IMR-90 (cell line): ENCODE data around the gene CRTC1. TPM values are rescaled to one million over a fixed set of nuclear protein-coding genes. Genes with fewer than 3 reads are reported as not detected.

Source experiments
- ATAC-seq: fragments of 200-7000 bp; cut with Tn5 transposase; 2 replicates; pipeline ENCODE4 v1.9.1; 2020; ENCODE audit warnings: low read depth, mild to moderate bottlenecking, moderate library complexity
- BruUV-seq: library from RNA; stranded (reverse); fragments of 400-500 nt; replicated peaks from 2 replicates; lab custom pipeline; 2021; lab: Mats Ljungman, UMichigan
- CTCF ChIA-PET: fragments of 300-600 bp; formaldehyde crosslinking; extraction: SDS; loops from one replicate; lab custom pipeline; 2021; ENCODE audit warnings: antibody characterized with exemption; lab: Yijun Ruan, JAX
- POLR2A ChIA-PET: fragments of 300-600 bp; sonication (Branson Sonifier 250); formaldehyde crosslinking; loops from one replicate; lab custom pipeline; 2022; ENCODE audit warnings: antibody characterized with exemption; ENCODE audit not compliant: unreplicated experiment; lab: Charles Lee
- DNase-seq: peaks from one replicate; pipeline ENCODE4 v3.0.0; 2013
- H2AFZ ChIP-seq: replicated peaks from 2 replicates; pipeline ENCODE3; 2013; ENCODE audit warnings: low read length, mild to moderate bottlenecking; ENCODE audit not compliant: poor library complexity
- H2AK5ac ChIP-seq: 2 replicates; pipeline ENCODE4 v1.6.1; 2013; ENCODE audit warnings: low read depth, low read length, inconsistent platforms
- H2AK9ac ChIP-seq: replicated peaks from 2 replicates; pipeline ENCODE3; 2013; ENCODE audit warnings: mild to moderate bottlenecking, low read depth, low read length, moderate library complexity; ENCODE audit not compliant: poor library complexity
- H2BK120ac ChIP-seq: 2 replicates; pipeline ENCODE4 v1.6.1; 2013; ENCODE audit warnings: low read depth, low read length, inconsistent platforms
- H2BK15ac ChIP-seq: 3 replicates; pipeline ENCODE4 v1.6.1; 2013; ENCODE audit warnings: low read depth, low read length, inconsistent platforms
- H2BK20ac ChIP-seq: 2 replicates; pipeline ENCODE4 v1.6.1; 2013; ENCODE audit warnings: low read depth, mild to moderate bottlenecking, inconsistent platforms, low read length, moderate library complexity
- H2BK5ac ChIP-seq: 2 replicates; pipeline ENCODE4 v1.6.1; 2013; ENCODE audit warnings: mild to moderate bottlenecking, low read depth, low read length, inconsistent platforms; ENCODE audit not compliant: poor library complexity, severe bottlenecking
- H3K14ac ChIP-seq: replicated peaks from 2 replicates; pipeline ENCODE4 v1.6.1; 2013; ENCODE audit warnings: low read depth, low read length, inconsistent platforms
- H3K18ac ChIP-seq: 2 replicates; pipeline ENCODE4 v1.6.1; 2013; ENCODE audit warnings: low read depth, low read length, control low read depth
- H3K23ac ChIP-seq: 2 replicates; pipeline ENCODE4 v1.6.1; 2013; ENCODE audit warnings: low read depth, low read length, inconsistent platforms
- H3K27ac ChIP-seq: 2 replicates; pipeline ENCODE4 v1.5.1; 2013; ENCODE audit warnings: mild to moderate bottlenecking, control low read depth, low read length; ENCODE audit not compliant: insufficient read depth
- H3K27me3 ChIP-seq: 2 replicates; pipeline ENCODE4 v1.6.1; 2013; ENCODE audit warnings: low read length; ENCODE audit not compliant: control insufficient read depth, insufficient read depth
- H3K36me3 ChIP-seq: 2 replicates; pipeline ENCODE4 v1.6.1; 2013; ENCODE audit warnings: low read length, mixed read lengths; ENCODE audit not compliant: control insufficient read depth, insufficient read depth
- H3K4ac ChIP-seq: 2 replicates; pipeline ENCODE4 v1.6.1; 2013; ENCODE audit warnings: low read depth, low read length, inconsistent platforms
- H3K4me1 ChIP-seq: 2 replicates; pipeline ENCODE4 v1.6.1; 2013; ENCODE audit warnings: low read length, mixed read lengths; ENCODE audit not compliant: control insufficient read depth, insufficient read depth
- H3K4me2 ChIP-seq: 2 replicates; pipeline ENCODE4 v1.6.1; 2013; ENCODE audit warnings: low read depth, mild to moderate bottlenecking, control low read depth, low read length, moderate library complexity
- H3K4me3 ChIP-seq: 2 replicates; pipeline ENCODE4 v1.5.1; 2013; ENCODE audit warnings: low read depth, mild to moderate bottlenecking, control low read depth, low read length, moderate library complexity; ENCODE audit not compliant: insufficient read depth
- H3K56ac ChIP-seq: 2 replicates; pipeline ENCODE4 v1.6.1; 2013; ENCODE audit warnings: low read length, inconsistent platforms; ENCODE audit not compliant: insufficient read depth; ENCODE audit errors: extremely low read depth
- H3K79me1 ChIP-seq, 2 experiments: 2 replicates each; pipeline ENCODE4 v1.6.1; 2013; ENCODE audit warnings: low read length in 2 of 2, inconsistent platforms in 1 of 2, low read depth in 1 of 2
- H3K9ac ChIP-seq: 2 replicates; pipeline ENCODE4 v1.6.1; 2013; ENCODE audit warnings: low read depth, low read length, control low read depth
- H3K9me1 ChIP-seq: 2 replicates; pipeline ENCODE4 v1.6.1; 2013; ENCODE audit warnings: low read length, inconsistent platforms; ENCODE audit not compliant: insufficient read depth
- H3K9me3 ChIP-seq: 2 replicates; pipeline ENCODE4 v1.6.1; 2013; ENCODE audit warnings: low read length; ENCODE audit not compliant: control insufficient read depth, insufficient read depth
- H4K20me1 ChIP-seq: 2 replicates; pipeline ENCODE4 v1.6.1; 2013; ENCODE audit warnings: low read length, inconsistent platforms; ENCODE audit not compliant: insufficient read depth
- H4K5ac ChIP-seq: 2 replicates; pipeline ENCODE4 v1.6.1; 2013; ENCODE audit warnings: mild to moderate bottlenecking, low read depth, low read length, control low read depth
- H4K8ac ChIP-seq, 2 experiments: 2 replicates each; pipeline ENCODE4 v1.6.1; 2013; ENCODE audit warnings: low read depth in 2 of 2, low read length in 2 of 2, control low read depth in 1 of 2, inconsistent platforms in 1 of 2
- H4K91ac ChIP-seq: 2 replicates; pipeline ENCODE4 v1.6.1; 2013; ENCODE audit warnings: low read depth, low read length, inconsistent platforms; ENCODE audit not compliant: insufficient read depth
- BHLHE40 ChIP-seq: fragments of 150-350 bp; IDR thresholded peaks from 2 replicates; pipeline ENCODE4 v1.6.1; 2016; ENCODE audit warnings: mild to moderate bottlenecking, low read depth, low read length
- CEBPB ChIP-seq: IDR thresholded peaks from 2 replicates; pipeline ENCODE4 v1.6.1; 2012; ENCODE audit warnings: low read depth, low read length, improper control_type of control experiment
- CHD1 ChIP-seq: IDR thresholded peaks from 2 replicates; pipeline ENCODE4 v1.6.1; 2012; ENCODE audit warnings: low read depth, low read length, improper control_type of control experiment
- CTCF ChIP-seq: conservative IDR thresholded peaks from 2 replicates; pipeline ENCODE4 v1.5.1; 2012; ENCODE audit warnings: mild to moderate bottlenecking, low read depth, low read length, improper control_type of control experiment
- ELK1 ChIP-seq: fragments of 150-350 bp; IDR thresholded peaks from 2 replicates; pipeline ENCODE4 v1.6.1; 2016; ENCODE audit warnings: low read depth, mild to moderate bottlenecking, low read length, moderate library complexity, borderline replicate concordance
- FOS ChIP-seq: fragments of 150-350 bp; IDR thresholded peaks from 2 replicates; pipeline ENCODE4 v1.6.1; 2016; ENCODE audit warnings: low read depth, low read length
- MAFK ChIP-seq: IDR thresholded peaks from 2 replicates; pipeline ENCODE4 v1.6.1; 2012; ENCODE audit warnings: low read depth, low read length, improper control_type of control experiment
- MAZ ChIP-seq: IDR thresholded peaks from 2 replicates; pipeline ENCODE4 v1.6.1; 2012; ENCODE audit warnings: low read depth, mild to moderate bottlenecking, low read length, improper control_type of control experiment, moderate library complexity, borderline replicate concordance
- MXI1 ChIP-seq: IDR thresholded peaks from 2 replicates; pipeline ENCODE4 v1.6.1; 2012; ENCODE audit warnings: low read depth, mild to moderate bottlenecking, low read length, moderate library complexity, borderline replicate concordance
- NFE2L2 ChIP-seq: fragments of 150-350 bp; IDR thresholded peaks from 2 replicates; pipeline ENCODE4 v1.6.1; 2016; ENCODE audit warnings: low read depth, mild to moderate bottlenecking, low read length
- POLR2A ChIP-seq: IDR thresholded peaks from 2 replicates; pipeline ENCODE4 v1.6.1; 2012; ENCODE audit warnings: mild to moderate bottlenecking, low read depth, low read length
- RAD21 ChIP-seq: IDR thresholded peaks from 2 replicates; pipeline ENCODE4 v1.6.1; 2012; ENCODE audit warnings: low read length, improper control_type of control experiment
- RCOR1 ChIP-seq: IDR thresholded peaks from 2 replicates; pipeline ENCODE4 v1.6.1; 2012; ENCODE audit warnings: mild to moderate bottlenecking, low read length, improper control_type of control experiment; ENCODE audit not compliant: insufficient replicate concordance
- RFX5 ChIP-seq: IDR thresholded peaks from 2 replicates; pipeline ENCODE4 v1.8.0; 2012; ENCODE audit warnings: low read depth, mild to moderate bottlenecking, low read length, moderate library complexity
- SMC3 ChIP-seq: fragments of 150-350 bp; IDR thresholded peaks from 2 replicates; pipeline ENCODE4 v1.6.1; 2016; ENCODE audit warnings: low read depth, mild to moderate bottlenecking, antibody characterized with exemption, low read length, moderate library complexity
- WGBS, 2 experiments: methylation state at CpG; one replicate each; pipeline versions ENCODE4 v1.1.5 to v1.1.7; 2013; ENCODE audit warnings: missing lambda C conversion rate in 2 of 2; ENCODE audit not compliant: insufficient read length in 1 of 2; ENCODE audit errors: extremely low coverage in 2 of 2; 5-methylcytosine and 5-hydroxymethylcytosine counted together
- dilution Hi-C: fragments of 300-500 bp; cut with HindIII; formaldehyde crosslinking; loops from one replicate; pipeline ENCODE4 v1.14.3; 2018; ENCODE audit warnings: low sequenced_read_pairs; ENCODE audit not compliant: unreplicated experiment
- in situ Hi-C: fragments of 300-500 bp; cut with MboI; formaldehyde crosslinking; loops from 3 replicates; pipeline ENCODE4 v1.14.3; 2019; ENCODE audit warnings: low sequenced_read_pairs, inconsistent platforms, mixed read lengths
- intact Hi-C: fragments of 100-400 bp; cut with micrococcal nuclease; formaldehyde crosslinking; loops from 2 replicates; pipeline ENCODE4 v1.10.0; 2022
- polyA plus RNA-seq, 3 experiments: library from polyadenylated mRNA; depleted of rRNA; stranded (reverse); fragments of >200 nt; gene quantifications; 2 replicates each; pipeline ENCODE4 v1.2.3, GENCODE V29; 2012; ENCODE audit warnings: low replicate concordance in 1 of 3
- total RNA-seq: library from RNA; depleted of rRNA; stranded (reverse); fragments of >200 nt; gene quantifications from 2 replicates; pipeline ENCODE4 v1.2.3, GENCODE V29; 2012
- TF ChIP-seq, protein P1 (sequence below): fragments of 150-350 bp; IDR thresholded peaks from 2 replicates; pipeline ENCODE4 v1.6.1; 2017; ENCODE audit warnings: mild to moderate bottlenecking, antibody characterized with exemption, low read length, low read depth

CRTC1 gene
- total and polyA plus RNA-seq, 2 of the 4 experiments (the other 2 are of a cell fraction), result 0.18 to 5.7 TPM

GRCh38 chr19:18687740-18688465 lies 4.4 kb downstream of the CRTC1 start:
- DNase-seq, result no peak
- POLR2A ChIA-PET, result no interaction called here
- no peaks in the 10 kb centered on the region for H3K9me3 ChIP-seq
- H2AK5ac ChIP-seq, result no peak overlapping the region
- H3K4me2 ChIP-seq, result no peak overlapping the region
- no peak overlapping the region for H3K4me3 ChIP-seq
- H2BK15ac ChIP-seq, result no peak overlapping the region
- 93% methylated on average over 4 of the region's 16 CpGs; no CpG with 5 or more reads in 1 of the 2 experiments for WGBS, 2 experiments
- H2AK9ac ChIP-seq, result no peak overlapping the region
- no peak overlapping the region for H3K23ac ChIP-seq
- H3K18ac ChIP-seq, result no peak overlapping the region
- CTCF ChIA-PET, result no interaction called here
- no peak overlapping the region for H3K4ac ChIP-seq
- no peak overlapping the region for H2BK120ac ChIP-seq
- peaks cover 18% of the 10 kb centered on the region for H3K4me1 ChIP-seq
- H4K5ac ChIP-seq, result no peak overlapping the region
- H3K9me1 ChIP-seq, result peaks cover 12% of the 10 kb centered on the region
- H3K9ac ChIP-seq, result no peak overlapping the region
- no peak overlapping the region for H3K14ac ChIP-seq
- no peak overlapping the region for H3K27ac ChIP-seq
- no peak overlapping the region for H2AFZ ChIP-seq
- dilution Hi-C loops, result no loop called here
- in situ Hi-C loops, result no loop called here
- H2BK20ac ChIP-seq, result no peak overlapping the region
- ATAC-seq, result no peak
- H4K20me1 ChIP-seq, result peaks cover 53% of the 10 kb centered on the region
- intact Hi-C loops, result no loop called here
- no peaks in the 10 kb centered on the region for H3K36me3 ChIP-seq
- H4K91ac ChIP-seq, result no peak overlapping the region
- no peak overlapping the region for H2BK5ac ChIP-seq
- no peak overlapping the region for H4K8ac ChIP-seq
- BruUV-seq, result no TSS peak
- H3K56ac ChIP-seq, result no peak overlapping the region
- no peaks in the 10 kb centered on the region for H3K27me3 ChIP-seq
- TF ChIP-seq RCOR1 (no peak), BHLHE40 (no peak), FOS (no peak), NFE2L2 (no peak), CTCF (no peak), MAZ (no peak), MXI1 (no peak), RAD21 (no peak), CHD1 (no peak), ELK1 (no peak), POLR2A (no peak), RFX5 (no peak), CEBPB (no peak), MAFK (no peak), SMC3 (no peak)
- TF ChIP-seq, protein P1, sequence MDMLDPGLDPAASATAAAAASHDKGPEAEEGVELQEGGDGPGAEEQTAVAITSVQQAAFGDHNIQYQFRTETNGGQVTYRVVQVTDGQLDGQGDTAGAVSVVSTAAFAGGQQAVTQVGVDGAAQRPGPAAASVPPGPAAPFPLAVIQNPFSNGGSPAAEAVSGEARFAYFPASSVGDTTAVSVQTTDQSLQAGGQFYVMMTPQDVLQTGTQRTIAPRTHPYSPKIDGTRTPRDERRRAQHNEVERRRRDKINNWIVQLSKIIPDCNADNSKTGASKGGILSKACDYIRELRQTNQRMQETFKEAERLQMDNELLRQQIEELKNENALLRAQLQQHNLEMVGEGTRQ, result no peak
- peaks cover 40 to 54% of the 10 kb centered on the region in 2 experiments for H3K79me1 ChIP-seq
